GM12892 (cell line): ENCODE measurements around the gene TEX13D.

Experiments
- POLR2A ChIP-seq: IDR thresholded peaks from 2 replicates; pipeline ENCODE4 v1.6.1; 2011; ENCODE audit warnings: low read depth, low read length, control low read depth
- POLR2AphosphoS5 ChIP-seq: IDR thresholded peaks from 2 replicates; pipeline ENCODE4 v1.6.1; 2011; ENCODE audit warnings: low read depth, low read length, control low read depth
- TAF1 ChIP-seq: IDR thresholded peaks from 2 replicates; pipeline ENCODE4 v1.6.1; 2011; ENCODE audit warnings: low read depth, mild to moderate bottlenecking, control low read depth, low read length, borderline replicate concordance

GRCh38 chrX:124354648-124355047, 22.2 kb downstream of the TEX13D start:
- TF ChIP-seq POLR2A = no peak
- TF ChIP-seq POLR2AphosphoS5 = no peak
- TF ChIP-seq TAF1 = no peak
